Stimulated activated CD4-positive, alpha-beta T cell treated with anti-CD3 and anti-CD28 coated beads, Interleukin-1b, Interleukin-23, amount 100 ng/mL, for 24 hours (primary cell): ENCODE measurements around the gene TDO2.
"Not testable (repeated sequence)": the region's sequence is repeated elsewhere in the genome, so short reads cannot be mapped to it uniquely, and the experiment has no call there.

Source experiments
- DNase-seq, 4 experiments: peaks; one replicate each; pipeline ENCODE4 v3.0.0-alpha.2; 2020; ENCODE audit warnings: low read depth in 4 of 4, low spot score in 1 of 4

TDO2 gene

DNA sequence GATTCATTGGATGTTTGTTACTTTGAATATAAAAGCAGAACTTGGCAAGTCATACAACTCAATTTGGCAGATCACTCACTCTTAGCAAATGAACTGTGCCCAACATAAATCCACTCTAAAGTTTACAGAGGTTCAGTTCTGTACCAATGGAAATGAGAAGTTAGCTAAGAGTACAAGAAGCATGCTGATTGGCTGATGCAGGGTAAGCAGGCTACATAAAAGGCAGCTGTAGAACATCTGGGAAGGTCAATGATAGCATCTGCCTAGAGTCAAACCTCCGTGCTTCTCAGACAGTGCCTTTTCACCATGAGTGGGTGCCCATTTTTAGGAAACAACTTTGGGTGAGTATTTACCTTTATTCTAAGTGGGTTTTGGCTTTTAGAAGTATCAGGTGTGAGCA is at the start of gene TDO2:
Gene TDO2 (plus strand): TSS at position 244 of the 400 bp plus-strand sequence. CDS start 63 bp downstream, at position 307.
- DNase-seq, result no peak

DNA sequence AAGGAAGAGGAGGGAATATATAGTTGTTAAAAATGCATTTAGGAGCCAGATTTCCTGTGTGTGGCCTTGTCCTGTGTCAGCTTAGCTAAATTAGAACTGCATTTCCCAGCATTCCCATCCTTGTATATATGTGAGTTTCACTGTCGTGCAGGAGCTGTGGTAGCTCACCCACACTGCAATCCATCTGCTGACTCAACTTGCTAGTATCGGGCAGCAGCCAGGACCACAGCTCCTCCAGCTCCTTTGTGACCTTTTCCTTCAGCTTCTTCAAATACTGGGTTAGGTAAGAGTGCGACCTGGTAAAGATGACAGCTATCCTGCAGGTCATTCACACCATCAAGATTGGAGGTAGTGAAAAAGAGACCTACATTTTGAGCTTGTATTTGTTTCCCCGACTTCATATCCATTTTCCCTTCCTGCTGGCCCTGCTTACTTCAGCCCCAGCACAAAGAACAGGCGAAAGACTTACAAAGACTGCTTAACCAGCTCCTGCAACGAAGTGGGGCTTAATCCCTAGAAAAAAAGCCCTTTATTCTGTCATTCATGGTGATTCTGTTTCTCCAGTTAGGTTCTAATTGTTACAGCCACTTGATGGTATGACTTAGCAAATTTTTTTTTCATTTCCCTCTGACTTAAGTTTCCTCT is 48.8 kb upstream of the TDO2 start:
- no peak for DNase-seq

DNA sequence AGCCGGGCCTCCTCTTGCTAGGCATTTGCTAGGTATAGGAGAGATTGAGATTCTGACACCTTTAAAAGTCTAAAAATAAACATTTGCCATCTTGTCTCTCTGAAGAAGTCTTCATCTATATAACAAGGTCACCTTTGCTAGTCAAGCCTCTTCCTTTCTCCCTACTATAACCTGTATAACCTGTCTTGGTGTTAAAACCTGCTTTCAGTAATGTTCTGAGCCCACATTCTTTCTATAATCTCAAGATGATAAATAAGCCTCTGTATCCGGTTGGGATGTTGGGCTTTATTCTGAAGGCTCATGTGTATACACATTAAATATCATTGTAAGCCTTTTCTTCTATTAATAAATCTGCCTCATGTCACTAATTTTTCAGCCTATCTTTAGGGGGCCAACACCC is 47.6 kb upstream of the TDO2 start:
- no peak for DNase-seq

DNA sequence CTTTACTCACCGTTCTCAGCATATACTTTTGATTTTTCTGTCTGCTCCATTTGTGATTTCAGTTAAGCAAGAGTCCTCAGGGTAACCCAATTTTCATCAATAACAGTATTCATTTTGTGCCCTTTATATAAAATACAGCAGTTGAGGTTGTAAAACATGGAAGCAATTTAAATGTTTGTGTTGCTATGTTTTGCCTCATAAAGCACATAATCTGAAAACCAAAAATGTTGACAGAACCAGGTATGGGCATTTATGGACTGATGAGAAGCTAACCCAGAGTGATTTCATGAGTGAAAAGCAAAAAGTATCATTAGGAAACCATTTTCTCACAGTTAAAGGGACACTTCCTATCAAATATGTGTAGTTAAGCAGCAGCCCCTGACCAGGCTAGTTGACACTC is 37.3 kb upstream of the TDO2 start, which contains the start of gene ASIC5:
Gene ASIC5 (minus strand): TSS at position 101 of the 400 bp plus-strand sequence. CDS start 51 bp downstream, at position 50.
- no peak for DNase-seq

DNA sequence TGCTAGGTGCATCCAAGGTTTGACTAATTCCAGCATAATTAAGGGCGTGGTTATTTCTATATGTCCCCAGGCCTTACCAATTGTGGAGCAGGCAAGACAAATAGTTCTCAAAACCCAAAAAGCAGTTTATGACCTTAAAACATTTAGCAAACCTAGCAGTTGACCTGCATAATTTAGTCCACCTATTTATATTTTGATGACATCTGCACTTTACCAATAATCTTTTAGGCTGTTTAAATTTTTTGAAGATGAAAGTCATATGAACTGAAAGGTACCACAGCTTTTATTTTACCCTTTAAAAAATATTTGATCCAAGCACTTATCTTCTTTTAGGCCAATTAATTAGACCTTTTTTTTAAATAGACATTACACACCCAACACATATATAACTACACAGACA is 27.6 kb upstream of the TDO2 start:
- DNase-seq, result no peak

DNA sequence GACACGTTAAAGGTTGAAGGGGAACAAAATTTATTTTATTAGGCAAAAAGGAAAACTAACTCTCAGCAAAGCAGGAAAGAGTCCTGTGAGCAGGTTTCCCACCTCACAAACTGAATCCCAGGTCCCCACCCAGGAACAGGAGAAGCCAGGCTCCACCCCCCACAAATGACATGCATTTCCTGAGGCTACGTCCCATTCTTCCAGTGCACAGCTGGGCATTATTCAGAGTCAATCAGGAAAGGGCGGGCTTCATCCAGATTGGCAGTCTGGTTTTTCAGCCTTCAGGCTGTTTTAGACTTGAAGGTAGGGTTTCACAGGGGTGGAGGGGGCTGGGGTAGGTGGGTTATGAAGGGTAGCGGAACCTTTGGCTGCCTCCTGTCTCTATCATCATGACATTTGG is 25.5 kb upstream of the TDO2 start:
- DNase-seq, result no peak

DNA sequence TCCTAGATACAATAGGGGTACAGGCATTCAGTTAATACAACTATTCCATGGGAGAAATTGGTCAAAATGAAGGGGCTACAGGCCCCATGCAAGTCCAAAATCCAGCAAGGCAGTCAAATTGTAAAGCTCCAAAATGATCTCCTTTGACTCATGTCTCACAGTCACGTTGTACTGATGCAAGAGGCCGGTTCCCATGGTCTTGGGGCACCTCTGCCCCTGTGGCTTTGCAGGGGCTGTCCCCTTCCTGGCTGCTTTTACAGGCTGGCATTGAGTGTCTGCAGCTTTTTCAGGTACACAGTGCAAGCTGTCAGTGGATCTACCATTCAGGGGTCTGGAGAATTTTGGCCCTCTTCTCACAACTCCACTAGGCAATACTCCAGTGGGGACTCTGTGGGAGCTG is 24.9 kb upstream of the TDO2 start:
- no peak for DNase-seq

DNA sequence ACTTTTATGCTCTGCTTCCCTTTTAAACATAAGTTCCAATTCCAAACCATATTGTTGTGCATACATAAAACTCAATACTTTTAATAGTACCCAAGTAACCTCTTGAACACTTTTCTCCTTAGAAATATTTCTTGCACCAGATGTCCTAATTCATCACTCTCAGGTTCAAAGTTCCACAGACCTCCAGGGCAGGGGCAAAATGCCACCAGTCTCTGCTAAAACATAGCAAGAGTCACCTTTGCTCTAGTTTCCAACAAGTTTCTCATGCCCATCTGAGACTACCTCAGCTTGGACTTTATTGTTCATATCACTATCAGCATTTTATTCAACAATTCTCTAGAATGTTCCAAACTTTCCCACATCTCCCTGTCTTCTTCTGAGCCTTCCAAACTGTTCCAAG is 23.7 kb upstream of the TDO2 start:
- no peak for DNase-seq

DNA sequence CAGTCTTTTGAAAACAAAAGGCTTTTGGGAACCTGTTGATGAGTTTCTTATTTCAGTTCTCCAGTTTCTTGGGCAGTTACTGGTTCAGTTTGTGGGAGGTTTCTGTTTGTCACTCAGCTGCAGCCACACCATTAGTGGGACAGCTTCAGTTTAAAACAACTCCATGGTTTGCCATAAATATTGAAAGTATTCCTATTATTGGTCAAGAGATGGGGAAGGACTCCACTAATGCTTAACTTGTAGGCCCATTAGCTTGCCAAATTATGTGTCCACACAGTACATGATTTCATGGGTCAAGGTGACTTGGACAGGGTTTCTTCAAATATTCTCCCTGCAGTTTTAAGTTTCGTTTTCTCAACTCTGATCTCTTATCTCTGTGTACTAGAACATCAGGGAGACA is 21.9 kb upstream of the TDO2 start:
- DNase-seq, result no peak

DNA sequence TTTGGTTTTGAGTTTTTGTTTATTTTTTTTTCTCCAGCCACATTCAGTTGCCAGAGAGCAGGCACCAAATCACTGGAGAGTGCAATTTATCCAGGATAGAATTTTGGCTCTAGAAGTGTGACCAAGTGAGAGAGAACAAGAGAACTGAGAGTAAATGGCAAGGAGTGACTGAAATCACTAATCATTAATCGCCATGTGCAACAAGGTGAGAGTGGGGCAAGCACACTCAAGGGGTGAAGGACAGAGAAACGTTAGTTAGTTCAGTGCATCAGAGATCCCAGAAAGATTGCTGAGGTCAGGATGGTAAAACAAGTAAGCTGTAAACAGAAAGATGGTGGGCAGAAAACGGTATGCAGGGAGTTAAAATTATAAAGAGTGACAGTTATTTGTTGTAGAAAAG is 19.6 kb upstream of the TDO2 start:
- DNase-seq, result no peak

DNA sequence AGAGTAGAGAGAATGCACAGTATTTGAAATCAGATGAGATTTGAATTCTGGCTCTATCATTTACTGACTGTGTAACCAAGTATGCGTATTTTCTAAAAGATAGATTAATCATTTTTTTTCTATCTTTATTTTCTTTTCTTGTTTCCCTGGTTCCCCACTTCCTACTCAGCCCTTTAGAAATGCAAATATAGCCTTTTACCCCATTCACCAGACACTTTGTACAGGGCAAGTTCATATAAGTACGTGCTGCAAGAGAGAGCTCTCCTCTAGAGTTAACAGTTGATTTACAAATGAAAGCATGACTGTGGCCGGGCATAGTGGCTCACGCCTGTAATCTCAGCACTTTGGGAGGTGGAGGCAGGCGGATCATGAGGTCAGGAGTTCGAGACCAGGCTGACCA is 17.8 kb upstream of the TDO2 start:
- DNase-seq, result no peak

DNA sequence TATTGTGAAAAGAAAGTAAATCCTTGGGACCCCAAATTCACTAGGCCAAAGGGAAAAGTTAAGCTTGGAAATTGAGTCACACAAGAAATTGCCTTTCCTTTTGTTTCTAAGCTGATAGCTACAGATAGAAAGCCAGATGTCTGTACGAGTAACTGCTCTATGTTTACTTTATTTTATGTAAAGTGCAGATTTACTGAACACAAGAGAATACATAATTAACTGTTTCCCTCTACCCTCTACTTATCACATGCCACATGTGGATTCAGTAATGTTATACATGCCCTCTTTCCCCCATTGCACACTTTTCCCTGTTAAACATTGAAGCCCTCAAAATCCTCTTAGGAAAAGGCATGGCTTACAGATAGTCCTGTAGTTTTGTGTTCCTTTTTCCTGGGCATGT is 16.5 kb upstream of the TDO2 start:
- DNase-seq, result no peak

DNA sequence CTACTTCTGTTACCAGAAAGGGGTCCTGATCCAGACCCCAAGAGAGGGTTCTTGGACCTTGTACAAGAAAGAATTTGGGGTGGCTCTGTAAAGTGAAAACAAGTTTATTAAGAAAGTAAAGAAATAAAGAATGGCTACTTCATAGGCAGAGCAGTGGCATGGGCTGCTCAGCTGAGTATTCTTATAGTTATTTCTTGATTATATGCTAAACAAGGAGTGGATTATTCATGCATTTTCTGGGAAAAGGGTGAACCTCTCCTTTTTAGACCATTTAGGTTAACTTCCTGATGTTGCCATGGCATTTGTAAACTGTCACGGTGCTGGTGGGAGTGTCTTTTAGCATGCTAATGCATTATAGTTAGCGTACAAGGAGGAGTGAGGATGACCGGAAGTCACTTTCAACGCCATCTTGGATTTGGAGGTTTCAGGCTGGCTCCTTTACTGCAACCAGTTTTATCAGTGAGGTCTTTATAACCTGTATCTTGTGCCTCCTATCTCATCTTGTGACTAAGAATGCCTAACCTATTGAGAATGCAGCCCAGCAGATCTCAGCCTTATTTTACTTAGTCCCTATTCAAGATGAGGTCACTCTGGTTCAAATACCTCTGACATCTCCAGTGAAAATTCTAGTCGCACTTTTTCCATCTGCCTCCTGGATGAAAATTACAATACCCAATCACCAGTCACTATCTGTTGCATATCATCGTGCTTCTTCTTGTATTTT is 15.5 kb upstream of the TDO2 start:
- DNase-seq, result no peak

DNA sequence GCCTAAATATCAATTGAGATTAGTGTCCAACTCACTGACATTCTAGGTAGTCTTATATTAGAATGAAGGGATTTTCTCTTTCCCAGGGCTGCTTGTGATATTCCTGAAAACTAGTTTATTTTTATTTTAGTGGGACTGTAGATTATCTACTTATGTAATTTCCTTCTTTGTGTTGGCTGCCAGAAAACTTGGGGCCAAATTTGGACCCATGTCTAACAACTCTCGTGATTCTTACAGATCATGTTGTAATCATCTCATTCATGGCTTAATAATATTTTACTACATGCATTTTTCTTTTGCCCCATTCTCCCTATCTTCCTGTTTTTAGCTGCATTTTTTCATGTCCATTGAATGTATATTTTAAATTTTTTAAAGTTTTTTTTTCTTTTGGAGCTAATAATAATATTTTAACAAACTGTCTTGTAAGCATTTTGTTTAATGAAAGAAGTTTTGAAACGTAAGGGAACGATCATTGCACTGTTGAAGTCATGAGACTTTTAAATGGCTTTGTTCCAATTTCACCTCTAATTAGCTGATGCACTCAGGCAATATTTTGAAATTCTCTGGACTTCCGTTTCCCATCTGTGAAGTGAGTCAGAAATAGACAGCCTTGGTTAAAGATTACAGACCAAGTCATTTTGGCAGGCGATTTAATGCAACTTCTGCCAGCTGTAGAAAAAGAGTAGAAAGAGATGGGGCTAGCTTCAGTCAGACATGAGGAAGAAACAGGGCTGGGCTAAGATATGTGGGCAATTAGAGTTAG is 14.3 kb upstream of the TDO2 start:
- no peak for DNase-seq

DNA sequence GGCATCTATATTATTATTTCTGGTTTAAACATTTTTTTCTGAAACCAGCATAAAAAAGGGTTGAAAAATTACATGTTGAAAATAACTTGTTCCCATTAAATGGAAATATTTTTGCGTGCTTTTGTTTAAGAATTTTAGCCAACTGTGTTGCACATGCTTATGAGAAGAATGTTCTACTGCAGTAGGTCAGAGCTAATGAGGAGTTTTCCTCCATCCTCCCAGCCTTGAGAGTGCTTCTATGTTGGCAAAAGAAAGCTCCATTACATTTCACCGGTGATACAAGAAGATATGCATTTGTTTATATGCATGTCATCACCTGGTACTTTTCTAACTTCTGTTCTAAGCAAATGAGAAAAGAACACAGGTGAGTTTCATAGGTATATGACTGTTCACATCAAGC is 13.6 kb upstream of the TDO2 start:
- no peak for DNase-seq

DNA sequence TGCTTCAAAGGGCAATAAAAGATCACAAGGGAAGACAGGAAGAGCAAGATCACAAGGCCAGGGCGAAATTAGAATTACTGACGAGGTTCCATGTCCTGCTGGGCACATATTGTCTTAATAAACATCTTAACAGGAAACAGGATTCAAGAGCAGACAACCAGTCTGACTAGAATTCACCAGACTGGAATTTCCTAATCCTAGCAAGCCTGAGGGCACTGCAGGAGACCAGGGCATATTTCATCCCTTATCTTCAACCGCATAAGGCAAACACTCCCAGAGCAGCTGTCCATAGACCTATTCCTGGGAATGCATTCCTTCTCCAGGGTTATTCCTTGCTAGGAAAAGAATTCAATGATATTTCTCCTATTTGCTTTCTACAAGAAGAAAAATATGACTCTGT is 12.4 kb upstream of the TDO2 start:
- no peak for DNase-seq

DNA sequence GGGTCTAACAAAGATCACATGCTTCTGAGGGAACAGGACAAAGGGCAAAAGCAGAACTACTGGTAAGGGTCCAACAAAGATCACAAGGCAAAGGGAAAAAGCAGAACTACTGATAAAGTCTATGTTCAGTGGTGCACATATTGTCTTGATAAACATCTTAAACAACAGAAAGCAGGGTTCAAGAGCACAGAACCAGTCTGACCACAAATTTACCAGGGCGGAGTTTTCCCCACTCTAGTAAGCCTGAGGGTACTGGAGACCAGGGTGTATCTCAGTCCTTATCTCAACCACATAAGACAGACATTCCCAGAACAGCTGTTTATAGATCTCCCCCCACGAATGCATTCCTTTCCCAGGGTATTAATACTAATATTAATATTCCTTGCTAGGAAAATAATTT is 5.1 kb upstream of the TDO2 start:
- not testable (repeated sequence) for DNase-seq

DNA sequence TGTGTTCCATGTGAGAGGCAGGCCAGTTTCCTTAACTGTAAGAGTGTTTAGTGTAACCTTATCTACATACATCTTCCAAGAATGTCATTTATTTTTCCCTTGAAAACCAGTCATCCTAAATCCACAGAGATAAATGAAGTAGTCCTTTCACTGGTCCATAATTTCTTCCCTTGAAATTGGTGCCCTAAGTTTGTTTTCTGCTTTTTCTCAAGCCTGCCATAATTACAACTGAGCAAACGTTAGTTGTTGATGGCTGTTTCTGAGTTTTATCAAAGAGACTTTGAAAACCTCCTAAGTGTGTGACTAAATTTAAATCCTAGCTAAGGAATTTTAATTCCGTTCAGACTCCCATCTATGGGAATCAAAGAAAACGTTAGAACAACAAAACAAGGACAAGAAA is 3.6 kb upstream of the TDO2 start:
- DNase-seq, result no peak

DNA sequence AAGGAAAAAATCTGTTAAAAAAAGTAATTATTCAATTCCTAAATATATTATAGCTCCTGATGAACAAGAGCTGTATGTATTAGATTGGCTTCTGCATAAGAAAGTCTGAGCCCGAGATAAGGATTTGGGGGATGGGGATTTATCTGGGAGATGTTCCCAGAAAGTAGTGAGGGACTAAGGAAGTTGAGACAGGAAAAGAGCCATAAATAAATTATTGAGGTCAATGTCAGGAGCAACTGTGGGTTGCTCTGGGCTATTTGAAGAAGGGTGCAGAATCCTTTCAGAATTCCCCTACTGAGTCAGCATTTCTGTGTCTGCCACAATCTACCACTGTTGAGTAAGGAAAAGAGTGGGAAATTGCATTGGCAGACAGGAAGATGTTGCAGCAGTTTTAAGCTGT is 3.1 kb upstream of the TDO2 start:
- no peak for DNase-seq

DNA sequence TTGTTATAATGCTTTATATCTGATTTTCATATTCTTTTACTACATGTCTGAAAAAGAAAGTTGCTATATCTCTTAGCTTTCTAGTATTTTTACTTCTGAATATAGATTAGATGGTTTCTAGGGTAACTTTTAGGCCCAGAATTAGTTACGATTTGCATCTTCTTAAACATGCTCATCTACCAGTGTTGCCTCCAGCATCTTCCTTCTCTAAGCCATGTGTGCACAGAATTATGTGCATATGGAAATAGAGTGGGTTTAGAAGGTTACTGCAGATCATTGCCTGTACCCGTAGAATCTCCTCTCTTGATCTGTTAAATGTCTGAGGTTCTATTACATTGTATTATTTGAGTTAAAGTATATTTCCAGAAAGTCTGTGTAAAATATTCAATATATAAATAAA is 2.5 kb upstream of the TDO2 start:
- DNase-seq, result no peak

DNA sequence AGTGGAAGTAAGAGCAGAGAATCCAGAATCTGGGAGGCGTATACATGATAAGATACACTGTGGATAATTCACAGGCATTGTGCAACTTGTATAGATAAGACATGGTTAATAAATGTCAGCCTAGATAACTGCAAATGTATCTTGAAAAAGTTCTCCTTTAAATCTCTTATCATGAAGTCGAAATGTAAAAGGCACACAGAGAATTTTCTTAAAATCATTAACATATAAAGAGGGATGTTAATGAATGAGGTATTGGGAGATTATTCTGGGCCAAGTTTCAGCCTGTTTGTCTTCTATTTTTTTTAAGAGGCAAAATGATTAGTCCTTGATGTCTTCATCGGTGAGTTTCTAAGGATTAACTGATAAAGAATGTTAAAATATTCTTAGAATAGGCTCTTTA is 835 bp downstream of the TDO2 start:
- DNase-seq, result no peak

DNA sequence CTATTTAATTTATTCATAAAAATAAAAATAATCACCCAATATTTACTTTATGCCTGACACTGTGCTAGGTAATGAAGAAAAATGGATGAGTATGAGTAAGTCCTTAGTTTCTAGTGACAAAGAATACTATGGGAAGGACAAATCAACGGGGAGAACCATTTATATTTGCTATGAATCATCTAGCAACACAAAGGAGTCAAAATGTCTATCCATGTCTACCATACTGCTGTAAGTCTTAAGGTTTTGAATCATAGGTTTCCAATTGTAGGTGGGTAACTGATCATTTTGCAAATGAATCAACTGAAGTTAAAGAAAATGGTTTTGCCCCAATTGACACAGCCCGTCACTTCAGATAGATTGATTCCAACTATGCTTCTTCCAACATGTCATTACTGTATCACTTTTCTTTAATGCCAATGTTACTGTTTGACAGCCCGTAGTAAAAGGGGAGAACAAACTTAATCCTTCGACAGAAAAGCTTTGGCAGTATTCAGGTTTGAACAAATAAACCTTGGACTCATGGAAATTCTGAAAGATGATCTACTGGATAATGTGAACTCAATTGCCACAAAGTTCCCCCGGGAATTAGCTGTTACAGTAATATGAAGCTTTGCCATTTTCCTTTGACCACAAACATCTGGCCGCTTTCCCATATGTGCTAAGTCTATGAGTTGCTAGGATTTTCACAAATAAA is 3.2 kb downstream of the TDO2 start:
- DNase-seq, result no peak
